22Rv1 (cell line): ENCODE measurements around the gene TCF12.

Experiments
- ZFX ChIP-seq: fragments of 450-650 bp; IDR thresholded peaks from 2 replicates; pipeline ENCODE4 v1.6.1; 2017; ENCODE audit warnings: antibody characterized with exemption, borderline replicate concordance
- TF ChIP-seq, protein P1 (sequence below): fragments of 450-650 bp; IDR thresholded peaks from 2 replicates; pipeline ENCODE4 v1.5.1; 2017; ENCODE audit warnings: mild to moderate bottlenecking

DNA sequence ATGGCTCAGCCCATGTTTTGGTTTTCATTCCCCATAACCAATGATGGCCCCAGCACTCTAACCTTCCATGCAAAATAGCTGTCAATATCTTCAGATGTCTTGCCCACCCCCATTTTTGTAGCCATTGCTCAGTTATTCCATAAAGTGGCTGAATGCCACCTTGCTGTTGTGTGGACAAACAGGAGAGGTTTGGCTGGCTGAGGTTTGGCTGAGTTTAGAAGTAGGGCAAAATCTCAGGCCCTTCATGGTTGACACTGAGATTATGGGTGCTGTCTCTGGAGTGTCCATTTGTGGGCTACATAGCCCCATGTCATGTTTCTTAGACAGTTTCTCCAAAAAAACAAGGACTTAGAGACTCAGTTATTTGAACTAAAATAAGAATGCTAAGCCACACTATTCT, 96.9 kb downstream of the TCF12 start:
- TF ChIP-seq, protein P1, sequence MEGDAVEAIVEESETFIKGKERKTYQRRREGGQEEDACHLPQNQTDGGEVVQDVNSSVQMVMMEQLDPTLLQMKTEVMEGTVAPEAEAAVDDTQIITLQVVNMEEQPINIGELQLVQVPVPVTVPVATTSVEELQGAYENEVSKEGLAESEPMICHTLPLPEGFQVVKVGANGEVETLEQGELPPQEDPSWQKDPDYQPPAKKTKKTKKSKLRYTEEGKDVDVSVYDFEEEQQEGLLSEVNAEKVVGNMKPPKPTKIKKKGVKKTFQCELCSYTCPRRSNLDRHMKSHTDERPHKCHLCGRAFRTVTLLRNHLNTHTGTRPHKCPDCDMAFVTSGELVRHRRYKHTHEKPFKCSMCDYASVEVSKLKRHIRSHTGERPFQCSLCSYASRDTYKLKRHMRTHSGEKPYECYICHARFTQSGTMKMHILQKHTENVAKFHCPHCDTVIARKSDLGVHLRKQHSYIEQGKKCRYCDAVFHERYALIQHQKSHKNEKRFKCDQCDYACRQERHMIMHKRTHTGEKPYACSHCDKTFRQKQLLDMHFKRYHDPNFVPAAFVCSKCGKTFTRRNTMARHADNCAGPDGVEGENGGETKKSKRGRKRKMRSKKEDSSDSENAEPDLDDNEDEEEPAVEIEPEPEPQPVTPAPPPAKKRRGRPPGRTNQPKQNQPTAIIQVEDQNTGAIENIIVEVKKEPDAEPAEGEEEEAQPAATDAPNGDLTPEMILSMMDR: no peak
- no peak for TF ChIP-seq ZFX
